GM21515 (cell line): Measurements from ENCODE around the gene LRRC74B.

Experiments
- ATAC-seq: cut with Tn5 transposase; IDR thresholded peaks from one replicate; pipeline ENCODE4 v1.9.1; 2021; ENCODE audit not compliant: unreplicated experiment

Gene LRRC74B

DNA sequence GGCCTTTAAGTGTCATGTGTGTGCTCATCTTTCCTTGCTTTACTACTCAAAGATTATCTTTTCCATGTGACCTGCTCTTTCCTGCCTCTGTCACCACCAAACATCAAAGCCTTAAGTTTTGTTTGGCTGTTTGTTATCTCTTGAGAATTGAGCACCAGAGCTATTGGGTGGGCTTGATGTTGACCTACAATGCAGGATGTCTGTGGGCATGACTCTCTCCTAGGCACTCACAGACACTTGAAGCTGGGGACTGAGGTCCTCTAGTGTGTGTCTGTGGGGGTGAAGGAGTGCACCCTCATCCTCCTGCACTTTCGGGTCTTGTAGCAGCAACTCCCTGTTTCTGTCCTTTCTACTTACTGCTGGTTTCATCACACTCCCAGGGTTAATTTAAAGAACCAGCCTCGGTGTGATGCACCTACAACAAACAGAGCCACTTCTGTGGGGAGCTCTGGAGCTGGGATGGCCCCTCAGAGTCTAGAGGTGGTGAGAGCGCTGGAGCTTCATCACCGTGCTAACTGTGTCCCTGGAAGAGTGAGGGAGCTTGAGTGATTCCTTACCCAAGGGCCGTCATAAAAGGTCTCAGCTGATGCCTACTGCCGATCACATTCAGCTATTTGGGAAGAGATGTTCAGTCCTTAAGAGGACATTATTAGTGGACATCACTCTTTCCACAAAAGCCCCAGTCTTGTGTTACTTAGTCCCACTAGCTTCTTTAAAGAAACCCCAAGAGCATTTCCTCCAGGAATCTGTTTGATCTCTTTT lies 56.3 kb downstream of the LRRC74B start:
- no peak for ATAC-seq

GRCh38 chr22:21102659-21103267 lies 57.0 kb downstream of the LRRC74B start:
- no peak for ATAC-seq

GRCh38 chr22:21103633-21104032 lies 57.9 kb downstream of the LRRC74B start:
- ATAC-seq, result no peak

GRCh38 chr22:21104126-21104691 lies 58.5 kb downstream of the LRRC74B start:
- no peak for ATAC-seq

- ATAC-seq, result no peak
Measured at GRCh38 chr22:21105294-21105693, 59.5 kb downstream of the LRRC74B start.

DNA sequence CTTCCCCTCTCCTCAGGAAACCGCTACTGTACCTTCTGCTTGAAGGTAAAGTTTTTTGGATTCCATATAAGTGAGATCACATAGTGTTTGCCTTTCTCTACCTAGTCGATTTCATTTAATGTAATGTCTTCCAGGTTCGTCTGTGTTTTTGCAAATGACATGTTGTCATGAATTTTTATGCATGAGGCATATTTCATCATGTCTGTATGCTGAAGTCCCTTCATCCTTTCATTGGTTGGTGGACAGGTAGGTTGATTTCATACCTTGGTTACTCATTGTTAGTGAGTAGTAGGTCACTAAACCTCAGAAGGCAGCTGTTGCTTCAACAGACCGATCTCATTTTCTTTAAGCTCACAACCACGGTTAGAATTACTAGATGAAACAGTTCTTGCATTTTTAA lies 60.3 kb downstream of the LRRC74B start:
- no peak for ATAC-seq

DNA sequence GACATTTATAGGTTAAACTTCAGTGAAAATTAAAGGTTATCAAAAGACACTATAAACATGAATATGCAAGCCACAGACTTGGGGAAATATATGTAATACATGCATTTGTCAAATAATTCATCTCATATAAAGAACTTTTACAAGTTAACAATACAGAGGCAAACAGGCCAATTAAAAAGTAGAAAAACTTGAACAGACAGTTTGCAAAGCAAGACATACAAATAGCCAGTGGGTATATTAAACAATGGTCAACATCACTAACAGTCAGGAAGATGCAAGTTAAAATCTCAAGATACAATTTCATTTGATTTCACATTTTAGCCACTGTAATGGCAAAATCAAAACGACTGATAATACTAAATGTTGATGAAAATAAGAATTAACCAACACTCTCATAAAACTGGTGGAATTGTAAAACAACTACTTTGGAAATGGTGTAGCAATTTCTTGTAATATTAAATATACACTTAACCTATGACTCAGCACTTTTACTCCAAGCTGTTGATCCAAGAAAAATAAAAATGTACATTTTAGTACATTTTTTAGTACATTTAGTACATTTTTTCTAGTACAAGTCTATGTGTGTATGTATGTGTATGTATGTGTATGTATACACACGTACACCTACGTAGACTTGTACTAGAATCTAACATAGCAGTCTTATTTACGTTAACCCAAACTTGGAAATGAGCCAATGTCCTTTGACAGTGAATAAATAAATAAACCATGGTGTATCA lies 62.8 kb downstream of the LRRC74B start:
- no peak for ATAC-seq
